CD4-positive, alpha-beta memory T cell (primary cell): Measurements from ENCODE around the gene TEAD3. TPM values are rescaled to one million over a fixed set of nuclear protein-coding genes. Genes with fewer than 3 reads are reported as not detected.
A peak's percentile ranks its signal among the peaks of the same experiment; 100 is the strongest.

Experiments used
- CTCF ChIA-PET: fragments of 350-600 bp; sonication (Branson Sonifier 250); formaldehyde crosslinking; loops from one replicate; lab custom pipeline; 2021; ENCODE audit warnings: inconsistent platforms; ENCODE audit not compliant: partially characterized antibody; lab: Charles Lee
- POLR2A ChIA-PET: fragments of 350-600 bp; sonication (Branson Sonifier 250); formaldehyde crosslinking; loops from one replicate; lab custom pipeline; 2021; ENCODE audit not compliant: partially characterized antibody; lab: Charles Lee
- DNase-seq, 5 donors: peaks; one replicate each; pipeline versions ENCODE4 v3.0.0 to v3.0.0-alpha.2; 2020 to 2022; ENCODE audit warnings: mixed read lengths in 1 of 5
- H3K27ac ChIP-seq: one replicate; pipeline ENCODE4 v1.7.0; 2013; ENCODE audit warnings: low read depth, low read length
- H3K27me3 ChIP-seq: 2 replicates; pipeline ENCODE4 v1.7.0; 2013; ENCODE audit warnings: mild to moderate bottlenecking, low read length, moderate library complexity; ENCODE audit not compliant: insufficient read depth
- H3K36me3 ChIP-seq: 2 replicates; pipeline ENCODE4 v1.7.0; 2013; ENCODE audit warnings: mild to moderate bottlenecking, low read length, moderate library complexity; ENCODE audit not compliant: insufficient read depth
- H3K4me1 ChIP-seq: 2 replicates; pipeline ENCODE4 v1.7.0; 2013; ENCODE audit warnings: mild to moderate bottlenecking, low read length, moderate library complexity; ENCODE audit not compliant: insufficient read depth
- H3K4me3 ChIP-seq, 2 donors: one replicate each; pipeline ENCODE4 v1.7.0; 2013; ENCODE audit warnings: low read length in 2 of 2, mild to moderate bottlenecking in 1 of 2
- H3K9me3 ChIP-seq, 2 donors: one replicate each; pipeline ENCODE4 v1.7.0; 2013; ENCODE audit warnings: low read length in 2 of 2, control low read depth in 1 of 2; ENCODE audit not compliant: control insufficient read depth in 1 of 2
- H3K27ac Mint-ChIP-seq, 7 donors: one replicate each; pipeline ENCODE4 v1.8.0; 2020 to 2021; ENCODE audit warnings: mixed read lengths in 7 of 7, mild to moderate bottlenecking in 6 of 7, inconsistent platforms in 3 of 7, moderate library complexity in 3 of 7
- H3K27me3 Mint-ChIP-seq, 2 donors: one replicate each; pipeline ENCODE4 v1.8.0; 2020 to 2021; ENCODE audit warnings: mixed read lengths in 2 of 2
- H3K36me3 Mint-ChIP-seq, 2 donors: one replicate each; pipeline ENCODE4 v1.8.0; 2020 to 2021; ENCODE audit warnings: mixed read lengths in 2 of 2, inconsistent platforms in 1 of 2, mild to moderate bottlenecking in 1 of 2
- H3K4me1 Mint-ChIP-seq, 4 donors: one replicate each; pipeline ENCODE4 v1.8.0; 2020 to 2021; ENCODE audit warnings: mixed read lengths in 4 of 4, mild to moderate bottlenecking in 1 of 4
- H3K4me3 Mint-ChIP-seq, 8 donors: one replicate each; pipeline ENCODE4 v1.8.0; 2020 to 2021; ENCODE audit warnings: mixed read lengths in 8 of 8, mild to moderate bottlenecking in 7 of 8, moderate library complexity in 6 of 8, inconsistent platforms in 3 of 8
- H3K9me3 Mint-ChIP-seq, 8 donors: one replicate each; pipeline ENCODE4 v1.8.0; 2020 to 2021; ENCODE audit warnings: mixed read lengths in 8 of 8, mild to moderate bottlenecking in 5 of 8, inconsistent platforms in 3 of 8, moderate library complexity in 1 of 8
- intact Hi-C: fragments of 100-400 bp; cut with micrococcal nuclease; formaldehyde crosslinking; loops from one replicate; pipeline ENCODE4 v1.15.1; 2023
- microRNA-seq: library from miRNA; unstranded; fragments of <30 nt; microRNA quantifications from one replicate; pipeline ENCODE4 v1.2.0, GENCODE V29; 2021; ENCODE audit warnings: borderline replicate concordance, borderline number of aligned reads, borderline microRNAs expressed, mixed read lengths
- polyA plus RNA-seq, 2 donors: library from polyadenylated mRNA; unstranded; fragments of 300-500 nt; fragmentation: Illumina TruSeq; gene quantifications; one replicate each; pipeline ENCODE4 v1.2.3, GENCODE V29; 2021
- total RNA-seq, 2 experiments: library from RNA; stranded (reverse); gene quantifications; one replicate each; pipeline ENCODE4 v1.2.3, GENCODE V29; 2021

The TEAD3 gene
- total and polyA plus RNA-seq, 4 experiments from 2014 or later = 0.08 to 0.20 TPM; not detected in 2

GRCh38 chr6:35425284-35425683 lies 71.6 kb downstream of the TEAD3 start:
- Mint-ChIP-seq H3K4me1 (no peaks in the 10 kb centered on the region), H3K27me3 (no peaks in the 10 kb centered on the region), H3K9me3 (peaks cover 0 to 25% (median 14%) of the 10 kb centered on the region in 8 donors), H3K27ac (peak overlapping the region in 1 of 7 donors; percentile 10), H3K4me3 (no peak overlapping the region), H3K36me3 (peaks cover 49 to 58% of the 10 kb centered on the region in 2 donors)
- no peak for DNase-seq
- Histone ChIP-seq H3K36me3 (peaks cover 42% of the 10 kb centered on the region), H3K27me3 (no peaks in the 10 kb centered on the region), H3K4me1 (no peaks in the 10 kb centered on the region), H3K9me3 (peaks cover 0 to 13% of the 10 kb centered on the region in 2 donors), H3K27ac (no peak overlapping the region), H3K4me3 (no peak overlapping the region)
- CTCF ChIA-PET = no interaction called here
- intact Hi-C loops = no loop called here
- POLR2A ChIA-PET = interaction anchor here (1.1 kb wide), 1 partner anchor 32 kb away, joined by 3 read pairs; no protein-coding TSS in a partner anchor

Small RNA genes within 50 kb of the gene (microRNA-seq; reads per million reads assigned to microRNA genes)
- not detected for gene MIR7111

Other genes starting within 250 kb of the TEAD3 start
- 100 to 1,000 TPM in 1 of 2 experiments, 10 to 100 TPM in 1; 97.5 to 106 TPM for gene ZNF76, start 237.3 kb downstream of the TEAD3 start, total RNA-seq
- gene ZNF76, start 237.3 kb downstream of the TEAD3 start, polyA plus RNA-seq = 10 to 100 TPM; 26.3 to 31.5 TPM
- 100 to 1,000 TPM; 231 to 236 TPM for gene DEF6, start 199.3 kb downstream of the TEAD3 start, total RNA-seq
- 100 to 1,000 TPM in 1 of 2 donors, 10 to 100 TPM in 1; 77.3 to 171 TPM for gene DEF6, start 199.3 kb downstream of the TEAD3 start, polyA plus RNA-seq
- gene PPARD, start 154.5 kb downstream of the TEAD3 start, total RNA-seq = 10 to 100 TPM; 37.2 to 38.7 TPM
- gene PPARD, start 154.5 kb downstream of the TEAD3 start, polyA plus RNA-seq = 10 to 100 TPM in 1 of 2 donors, 1 to 10 TPM in 1; 2.6 to 10.7 TPM
- 1 to 10 TPM; 8.9 to 9.0 TPM for gene FANCE, start 44.7 kb downstream of the TEAD3 start, total RNA-seq
- 1 to 10 TPM; 5.4 to 7.0 TPM for gene FANCE, start 44.7 kb downstream of the TEAD3 start, polyA plus RNA-seq
- 1,000 to 10,000 TPM; 1,978 to 2,070 TPM for gene RPL10A, start 28.7 kb downstream of the TEAD3 start, total RNA-seq
- 1,000 to 10,000 TPM in 1 of 2 donors, 100 to 1,000 TPM in 1; 844 to 1,085 TPM for gene RPL10A, start 28.7 kb downstream of the TEAD3 start, polyA plus RNA-seq
- not detected for gene TULP1, start 15.8 kb upstream of the TEAD3 start, total RNA-seq
- gene TULP1, start 15.8 kb upstream of the TEAD3 start, polyA plus RNA-seq = not detected
- 10 to 100 TPM; 72.9 to 74.2 TPM for gene FKBP5, start 191.8 kb upstream of the TEAD3 start, total RNA-seq
- gene FKBP5, start 191.8 kb upstream of the TEAD3 start, polyA plus RNA-seq = 100 to 1,000 TPM in 1 of 2 donors, 10 to 100 TPM in 1; 94.2 to 233 TPM
- gene ARMC12, start 240.0 kb upstream of the TEAD3 start, total RNA-seq = 1 to 10 TPM in 1 of 2 experiments, under 1 TPM in 1; 0.69 to 1.3 TPM
- gene ARMC12, start 240.0 kb upstream of the TEAD3 start, polyA plus RNA-seq = under 1 TPM in 1 of 2 donors, not detected in 1; 0.28 TPM